OCI-LY3 (cell line): ENCODE results near the gene MYL9.
A peak's percentile ranks its signal among the peaks of the same experiment; 100 is the strongest.

Experiments used
- H2AFZ ChIP-seq: fragments of 200-600, 300-600 bp; shearing (Covaris generic); 2 replicates; pipeline ENCODE4 v1.6.0; 2014; ENCODE audit warnings: antibody characterized with exemption, low read depth, low read length
- H3K27ac ChIP-seq: fragments of 200-600, 300-600 bp; sonication (generic); 2 replicates; pipeline ENCODE4 v1.5.1; 2014; ENCODE audit warnings: mild to moderate bottlenecking, low read length, moderate library complexity, mixed read lengths
- H3K27me3 ChIP-seq: fragments of 200-600, 300-600 bp; sonication (generic); 2 replicates; pipeline ENCODE4 v1.6.1; 2014; ENCODE audit warnings: low read depth, low read length, mixed read lengths
- H3K36me3 ChIP-seq: fragments of 200-600, 300-600 bp; sonication (generic); replicated peaks from 2 replicates; pipeline ENCODE3; 2014; ENCODE audit warnings: low read depth, low read length, mixed read lengths
- H3K4me1 ChIP-seq: fragments of 300-600, 200-600 bp; sonication (generic); 2 replicates; pipeline ENCODE4 v1.6.1; 2014; ENCODE audit warnings: low read length, mixed read lengths
- H3K4me2 ChIP-seq: fragments of 200-600, 300-600 bp; sonication (generic); 2 replicates; pipeline ENCODE4 v1.6.1; 2014; ENCODE audit warnings: low read length, mixed read lengths
- H3K4me3 ChIP-seq: fragments of 300-600, 200-600 bp; sonication (generic); 2 replicates; pipeline ENCODE4 v1.5.1; 2014; ENCODE audit warnings: antibody characterized with exemption, mild to moderate bottlenecking, low read length, moderate library complexity
- H3K79me2 ChIP-seq: fragments of 300-600, 200-600 bp; shearing (Covaris generic); 2 replicates; pipeline ENCODE4 v1.6.1; 2014; ENCODE audit warnings: mild to moderate bottlenecking, low read length, mixed read lengths
- H3K9ac ChIP-seq: fragments of 300-600, 200-600 bp; shearing (Covaris generic); 2 replicates; pipeline ENCODE4 v1.6.0; 2014; ENCODE audit warnings: mild to moderate bottlenecking, low read length, moderate library complexity
- H3K9me3 ChIP-seq: fragments of 200-600, 300-600 bp; shearing (Covaris generic); 2 replicates; pipeline ENCODE4 v1.6.1; 2014; ENCODE audit warnings: low read length, mixed read lengths; ENCODE audit not compliant: insufficient read depth
- H4K20me1 ChIP-seq: fragments of 200-600, 300-600 bp; sonication (generic); 2 replicates; pipeline ENCODE4 v1.6.1; 2016; ENCODE audit warnings: low read length, mixed read lengths; ENCODE audit not compliant: insufficient read depth
- EZH2phosphoT487 ChIP-seq: fragments of 200-600 bp; shearing (Covaris generic); IDR thresholded peaks from 2 replicates; pipeline ENCODE4 v1.6.1; 2018; ENCODE audit warnings: antibody characterized with exemption, mixed run types, low read depth
- TF ChIP-seq, protein P1 (sequence below): fragments of 200-600, 300-600 bp; sonication (generic); IDR thresholded peaks from 2 replicates; pipeline ENCODE4 v1.5.1; 2014; ENCODE audit warnings: antibody characterized with exemption, low read length, low read depth

Gene MYL9

DNA sequence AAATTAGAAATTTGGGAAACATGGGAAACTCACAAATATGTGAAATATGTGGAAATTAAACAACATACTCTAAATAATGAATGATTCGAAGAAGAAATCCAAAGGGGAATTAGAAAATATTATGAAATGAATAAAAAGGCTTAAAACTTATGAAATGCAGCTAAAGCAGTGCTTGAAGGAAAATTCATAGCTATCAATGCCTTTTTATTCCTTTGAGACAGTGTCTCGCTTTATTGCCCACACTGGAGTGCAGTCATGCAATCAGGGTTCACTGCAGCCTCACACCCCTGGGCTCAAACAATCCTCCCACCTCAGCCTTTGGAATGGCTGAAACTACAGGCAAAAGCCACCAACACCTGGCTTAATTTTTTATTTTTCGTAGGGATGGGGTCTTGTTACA, 24.2 kb downstream of the MYL9 start:
- Histone ChIP-seq H3K36me3 (peaks cover 17% of the 10 kb centered on the region), H2AFZ (no peak overlapping the region), H3K4me2 (no peak overlapping the region), H3K27me3 (no peaks in the 10 kb centered on the region), H3K4me1 (no peaks in the 10 kb centered on the region), H4K20me1 (no peaks in the 10 kb centered on the region), H3K27ac (no peak overlapping the region), H3K4me3 (no peak overlapping the region), H3K9me3 (peaks cover 9% of the 10 kb centered on the region; the same call in 1 of the 2 replicates), H3K79me2 (no peaks in the 10 kb centered on the region), H3K9ac (no peak overlapping the region)
- TF ChIP-seq, protein P1, sequence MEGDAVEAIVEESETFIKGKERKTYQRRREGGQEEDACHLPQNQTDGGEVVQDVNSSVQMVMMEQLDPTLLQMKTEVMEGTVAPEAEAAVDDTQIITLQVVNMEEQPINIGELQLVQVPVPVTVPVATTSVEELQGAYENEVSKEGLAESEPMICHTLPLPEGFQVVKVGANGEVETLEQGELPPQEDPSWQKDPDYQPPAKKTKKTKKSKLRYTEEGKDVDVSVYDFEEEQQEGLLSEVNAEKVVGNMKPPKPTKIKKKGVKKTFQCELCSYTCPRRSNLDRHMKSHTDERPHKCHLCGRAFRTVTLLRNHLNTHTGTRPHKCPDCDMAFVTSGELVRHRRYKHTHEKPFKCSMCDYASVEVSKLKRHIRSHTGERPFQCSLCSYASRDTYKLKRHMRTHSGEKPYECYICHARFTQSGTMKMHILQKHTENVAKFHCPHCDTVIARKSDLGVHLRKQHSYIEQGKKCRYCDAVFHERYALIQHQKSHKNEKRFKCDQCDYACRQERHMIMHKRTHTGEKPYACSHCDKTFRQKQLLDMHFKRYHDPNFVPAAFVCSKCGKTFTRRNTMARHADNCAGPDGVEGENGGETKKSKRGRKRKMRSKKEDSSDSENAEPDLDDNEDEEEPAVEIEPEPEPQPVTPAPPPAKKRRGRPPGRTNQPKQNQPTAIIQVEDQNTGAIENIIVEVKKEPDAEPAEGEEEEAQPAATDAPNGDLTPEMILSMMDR: no peak
- TF ChIP-seq EZH2phosphoT487: no peak

DNA sequence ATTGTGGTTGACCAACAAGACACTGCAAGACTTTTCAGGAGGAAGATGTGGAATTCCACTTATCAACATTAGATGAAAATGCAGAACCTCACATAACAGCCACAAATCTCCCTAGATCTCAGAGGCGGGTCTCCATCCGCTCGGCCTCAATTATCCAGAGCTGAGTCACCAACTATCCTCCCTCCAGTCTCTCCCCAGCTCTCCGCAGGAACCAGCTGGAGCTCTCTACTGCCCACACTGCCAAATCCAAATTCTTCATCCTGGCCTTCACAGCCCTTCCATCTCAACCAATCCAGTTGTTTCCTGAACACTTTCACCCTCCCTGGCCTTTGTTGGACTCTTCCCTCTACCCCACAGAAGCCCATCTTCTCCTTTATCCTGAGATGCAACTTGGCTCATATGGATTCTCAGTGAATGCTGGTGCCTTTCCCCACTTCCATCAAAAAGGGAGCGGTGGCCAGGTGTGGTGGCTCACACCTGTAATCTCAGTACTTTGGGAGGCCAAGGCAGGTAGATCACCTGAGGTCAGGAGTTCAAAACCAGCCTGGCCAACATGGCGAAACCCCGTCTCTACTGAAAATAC, 28.6 kb downstream of the MYL9 start:
- H3K36me3 ChIP-seq: peaks cover 8% of the 10 kb centered on the region
- H3K4me3 ChIP-seq: no peak overlapping the region
- H3K9ac ChIP-seq: no peak overlapping the region
- H3K27ac ChIP-seq: no peak overlapping the region
- peaks cover 2% of the 10 kb centered on the region for H4K20me1 ChIP-seq
- peaks cover 8% of the 10 kb centered on the region for H3K4me1 ChIP-seq
- peaks cover 15% of the 10 kb centered on the region for H3K79me2 ChIP-seq
- H2AFZ ChIP-seq: no peak overlapping the region
- TF ChIP-seq, protein P1: no peak
- TF ChIP-seq EZH2phosphoT487: no peak
- H3K9me3 ChIP-seq: peaks cover 8% of the 10 kb centered on the region; the same call in 1 of the 2 replicates
- no peak overlapping the region for H3K4me2 ChIP-seq
- no peaks in the 10 kb centered on the region for H3K27me3 ChIP-seq

DNA sequence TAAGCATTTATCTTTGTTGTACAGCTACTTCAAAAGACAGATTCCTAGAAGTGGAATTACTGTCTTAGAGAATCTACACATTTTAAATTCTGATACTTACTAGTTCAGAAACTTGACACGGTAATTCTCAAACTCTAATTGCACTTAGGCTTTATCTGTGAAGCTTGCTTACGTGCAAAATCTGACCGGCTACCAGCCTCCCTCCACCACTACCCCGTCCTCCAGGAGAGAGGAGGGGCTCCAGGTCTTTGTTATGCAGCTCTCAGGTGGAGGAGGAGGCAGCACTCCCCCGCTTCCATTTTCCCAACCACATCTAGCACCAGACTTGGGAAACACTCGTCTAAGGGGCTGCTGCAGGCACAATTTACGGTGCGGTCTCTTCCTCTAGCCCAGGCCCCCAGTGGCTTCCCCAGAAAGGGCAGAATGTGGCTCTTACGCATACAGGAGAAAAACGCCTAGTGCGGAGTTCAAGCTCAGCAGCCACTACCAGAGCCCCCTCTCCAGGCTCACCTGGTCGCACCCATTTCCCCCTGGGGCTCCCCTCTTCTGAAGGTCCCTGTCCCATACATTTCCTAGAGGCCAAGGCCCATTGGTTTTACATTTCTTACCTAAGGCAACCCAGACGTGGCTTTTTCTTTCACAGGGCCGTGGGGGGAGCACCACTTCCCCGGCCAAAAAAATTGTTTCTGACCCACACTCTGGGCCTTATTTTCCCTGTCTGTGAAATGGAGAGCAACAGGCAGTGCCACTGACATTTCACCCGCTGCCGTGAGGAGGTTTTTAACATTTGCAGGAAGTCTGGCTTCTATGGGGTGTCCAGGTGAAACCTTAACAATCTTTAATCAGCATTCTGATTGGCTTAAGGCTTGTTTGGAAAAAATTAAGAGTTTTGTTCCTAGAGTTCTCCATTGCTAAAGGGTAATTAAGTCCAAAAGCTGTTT, 30.5 kb downstream of the MYL9 start:
- H3K4me1 ChIP-seq: peaks cover 13% of the 10 kb centered on the region
- peak overlapping the region; percentile 84 for H3K9ac ChIP-seq
- peak overlapping the region; percentile 81 for H3K4me3 ChIP-seq
- peaks cover 9% of the 10 kb centered on the region for H3K36me3 ChIP-seq
- peaks cover 21% of the 10 kb centered on the region for H4K20me1 ChIP-seq
- H3K4me2 ChIP-seq: peak overlapping the region; percentile 82
- peaks cover 34% of the 10 kb centered on the region for H3K79me2 ChIP-seq
- no peaks in the 10 kb centered on the region for H3K9me3 ChIP-seq
- no peaks in the 10 kb centered on the region for H3K27me3 ChIP-seq
- no peak overlapping the region for H3K27ac ChIP-seq
- TF ChIP-seq, protein P1: no peak
- TF ChIP-seq EZH2phosphoT487: no peak
- H2AFZ ChIP-seq: no peak overlapping the region; the same call in 1 of the 2 replicates

DNA sequence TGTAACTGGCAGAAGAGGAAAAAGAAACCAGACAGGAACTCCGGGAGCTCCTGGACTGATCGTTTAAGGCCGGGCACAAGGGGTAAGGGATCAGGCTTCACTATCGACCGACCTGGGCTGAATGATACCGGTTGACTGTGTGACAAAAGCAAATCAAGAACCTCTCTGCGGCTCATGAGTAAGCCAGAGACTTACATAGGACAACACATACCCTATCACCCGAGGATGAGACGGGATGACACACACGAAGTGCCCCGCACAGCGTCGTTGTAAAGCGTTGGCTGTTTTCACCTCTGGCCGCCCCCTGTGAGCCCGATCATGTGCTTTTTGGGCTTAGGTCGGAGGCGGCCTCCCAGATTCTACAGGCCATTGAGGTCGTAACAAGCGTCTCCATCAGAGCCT, 31.4 kb downstream of the MYL9 start:
- Histone ChIP-seq H3K4me2 (peak overlapping the region; percentile 82), H3K9ac (peak overlapping the region; percentile 84), H2AFZ (peak overlapping the region; percentile 55; the same call in 1 of the 2 replicates)

More for the DNA sequence above, 31.4 kb downstream of the MYL9 start:
- H3K9me3 ChIP-seq: no peaks in the 10 kb centered on the region
- peak overlapping the region; percentile 81 for H3K4me3 ChIP-seq
- peaks cover 13% of the 10 kb centered on the region for H3K4me1 ChIP-seq
- H3K36me3 ChIP-seq: peaks cover 10% of the 10 kb centered on the region
- H4K20me1 ChIP-seq: peaks cover 23% of the 10 kb centered on the region
- H3K79me2 ChIP-seq: peaks cover 43% of the 10 kb centered on the region
- TF ChIP-seq, protein P1: no peak
- TF ChIP-seq EZH2phosphoT487: no peak
- no peaks in the 10 kb centered on the region for H3K27me3 ChIP-seq
- peak overlapping the region; percentile 52 for H3K27ac ChIP-seq
